HepG2 (cell line): ENCODE results near the gene PPP4R2.

ENCODE experiments used
- ASH2L ChIP-seq: fragments of 300-600, 200-600 bp; sonication (generic); IDR thresholded peaks from 2 replicates; pipeline ENCODE4 v1.7.0; 2017; ENCODE audit warnings: low read depth, mild to moderate bottlenecking, moderate library complexity, mixed read lengths, low read length; ENCODE audit not compliant: insufficient read length
- ATF3 ChIP-seq: sonication (generic); formaldehyde crosslinking; IDR thresholded peaks from 2 replicates; pipeline ENCODE4 v1.4.0; 2020; ENCODE audit warnings: missing genetic modification reagents
- BHLHE40 ChIP-seq: IDR thresholded peaks from 2 replicates; pipeline ENCODE4 v1.6.1; 2011; ENCODE audit warnings: low read length, improper control_type of control experiment
- CBX2 ChIP-seq, 2 experiments: fragments of 200-600 bp in 1 of 2; sonication (generic); formaldehyde crosslinking in 1 of 2; IDR thresholded peaks; 2 replicates each; pipeline versions ENCODE4 v1.7.0 to v1.8.1; 2018 to 2022; ENCODE audit warnings: low read depth in 2 of 2, low read length in 1 of 2, mild to moderate bottlenecking in 1 of 2, missing genetic modification reagents in 1 of 2
- CTCF ChIP-seq: sonication (generic); formaldehyde crosslinking; IDR thresholded peaks from 2 replicates; pipeline ENCODE4 v1.5.0; 2020; ENCODE audit warnings: mild to moderate bottlenecking, missing genetic modification reagents, moderate library complexity
- HMGXB3 ChIP-seq: sonication (generic); formaldehyde crosslinking; IDR thresholded peaks from 2 replicates; pipeline ENCODE4 v1.4.0; 2020; ENCODE audit warnings: missing genetic modification reagents, borderline replicate concordance
- ZBTB26 ChIP-seq: IDR thresholded peaks from 2 replicates; pipeline ENCODE4 v1.6.1; 2016; ENCODE audit warnings: missing compliant biosample characterization, missing genetic modification reagents, borderline replicate concordance
- ZFP1 ChIP-seq: IDR thresholded peaks from 2 replicates; pipeline ENCODE4 v1.6.1; 2016
- ZMYM3 ChIP-seq: sonication (generic); formaldehyde crosslinking; IDR thresholded peaks from 2 replicates; pipeline ENCODE4 v1.5.1; 2020; ENCODE audit warnings: mild to moderate bottlenecking, missing genetic modification reagents
- ZNF274 ChIP-seq: sonication (generic); formaldehyde crosslinking; IDR thresholded peaks from 2 replicates; pipeline ENCODE4 v1.5.1; 2020; ENCODE audit warnings: mild to moderate bottlenecking, missing genetic modification reagents
- ZNF432 ChIP-seq: sonication (generic); formaldehyde crosslinking; IDR thresholded peaks from 2 replicates; pipeline ENCODE4 v1.5.0; 2020; ENCODE audit warnings: missing genetic modification reagents, mild to moderate bottlenecking, borderline replicate concordance
- ZNF550 ChIP-seq: sonication (generic); formaldehyde crosslinking; IDR thresholded peaks from 2 replicates; pipeline ENCODE4 v1.4.0; 2020; ENCODE audit warnings: mild to moderate bottlenecking, missing genetic modification reagents, borderline replicate concordance

GRCh38 chr3:73108750-73109149 lies 112.1 kb downstream of the PPP4R2 start:
- TF ChIP-seq CTCF (CRISPR knock-in tag) = no peak
- no peak for TF ChIP-seq ZNF550 (CRISPR knock-in tag)
- TF ChIP-seq ZBTB26 (CRISPR knock-in tag) = no peak
- no peak for TF ChIP-seq ZNF432
- TF ChIP-seq ZMYM3 (CRISPR knock-in tag) = no peak
- no peak for TF ChIP-seq BHLHE40
- no peak for TF ChIP-seq ASH2L
- no peak for TF ChIP-seq ATF3 (CRISPR knock-in tag)
- TF ChIP-seq ZFP1 (CRISPR knock-in tag) = no peak
- no peak for TF ChIP-seq CBX2 (IDR thresholded peaks at IDR 0.05; ENCODE audit: low read depth, low read length)
- no peak for TF ChIP-seq CBX2 (CRISPR knock-in tag; IDR thresholded peaks at IDR 0.05; ENCODE audit: low read depth)
- TF ChIP-seq ZNF274 (CRISPR knock-in tag) = no peak
- TF ChIP-seq HMGXB3 (CRISPR knock-in tag) = no peak
